ENCODE results near the gene PRKCA. TPM values are rescaled to one million over a fixed set of nuclear protein-coding genes. Genes with fewer than 3 reads are reported as not detected.
"Not testable (repeated sequence)": the region's sequence is repeated elsewhere in the genome, so short reads cannot be mapped to it uniquely, and the experiment has no call there.

Gene PRKCA
- total RNA-seq, 1 donor from 2014 or later, result 168 TPM

DNA sequence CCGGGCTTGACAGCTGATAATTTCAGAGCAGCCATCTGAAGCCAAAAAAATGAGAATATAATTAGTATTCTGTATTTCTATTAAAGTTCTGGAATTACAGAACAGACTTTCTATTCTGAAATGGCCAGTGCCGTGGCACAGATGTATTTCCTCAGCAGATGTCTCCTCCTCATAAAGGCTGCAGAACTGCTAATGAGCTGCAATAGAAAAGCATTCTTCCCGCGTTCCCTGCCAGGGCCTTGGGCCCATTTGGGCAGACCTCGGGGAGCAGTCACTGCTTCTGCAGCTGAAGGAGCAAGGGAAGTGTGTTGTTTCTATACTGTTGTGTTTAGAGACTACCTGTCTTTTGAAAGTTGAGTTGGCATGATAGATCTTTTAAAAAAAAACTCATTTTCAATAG, 379.9 kb downstream of the PRKCA start:
- ATAC-seq (no peak), DNase-seq (ENCODE audit: low spot score) (no peak)
- intact Hi-C loops (cut with DNase I), result no loop called here

DNA sequence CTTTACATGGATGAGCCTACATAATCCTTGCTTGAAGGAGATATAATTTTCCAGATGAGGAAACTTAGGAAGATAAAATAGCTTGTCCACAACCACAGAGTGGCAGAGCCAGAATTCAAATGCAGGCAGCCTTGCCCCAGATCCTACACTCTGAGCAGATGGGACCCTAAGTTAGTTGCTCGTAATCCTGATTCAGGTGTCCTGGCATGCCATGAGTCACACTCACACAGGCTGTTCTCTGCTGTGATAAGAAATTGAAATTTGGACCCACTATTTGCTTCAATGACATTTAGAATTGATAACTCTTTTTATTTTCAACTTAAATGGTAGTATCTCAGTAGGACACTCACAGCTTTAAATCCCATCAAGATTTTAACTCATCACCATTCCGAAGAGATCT, 381.8 kb downstream of the PRKCA start:
- ATAC-seq (no peak), DNase-seq (ENCODE audit: low spot score) (no peak)
- intact Hi-C loops (cut with DNase I), result no loop called here

DNA sequence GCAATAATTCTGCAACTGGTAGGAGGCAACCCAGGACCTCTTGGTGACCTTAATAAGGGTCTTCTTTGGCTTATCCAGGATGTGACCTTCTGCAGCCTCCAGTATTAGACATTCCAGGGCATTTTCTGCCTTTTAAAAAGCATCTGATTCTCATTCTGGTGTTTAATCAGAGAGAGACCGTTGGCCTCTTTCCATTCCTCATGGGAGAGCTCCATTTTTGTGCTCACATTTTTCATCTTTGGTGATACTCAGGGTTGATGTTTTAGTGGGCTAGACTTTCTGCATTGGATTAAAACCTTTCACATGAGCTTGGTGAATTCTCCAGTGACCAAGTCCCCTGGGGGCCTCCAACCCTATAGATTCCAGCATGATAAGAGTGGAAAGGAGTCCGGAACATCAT, 382.3 kb downstream of the PRKCA start:
- DNase-seq (ENCODE audit: low spot score), result no peak
- intact Hi-C loops (cut with DNase I), result no loop called here
- no peak for ATAC-seq

DNA sequence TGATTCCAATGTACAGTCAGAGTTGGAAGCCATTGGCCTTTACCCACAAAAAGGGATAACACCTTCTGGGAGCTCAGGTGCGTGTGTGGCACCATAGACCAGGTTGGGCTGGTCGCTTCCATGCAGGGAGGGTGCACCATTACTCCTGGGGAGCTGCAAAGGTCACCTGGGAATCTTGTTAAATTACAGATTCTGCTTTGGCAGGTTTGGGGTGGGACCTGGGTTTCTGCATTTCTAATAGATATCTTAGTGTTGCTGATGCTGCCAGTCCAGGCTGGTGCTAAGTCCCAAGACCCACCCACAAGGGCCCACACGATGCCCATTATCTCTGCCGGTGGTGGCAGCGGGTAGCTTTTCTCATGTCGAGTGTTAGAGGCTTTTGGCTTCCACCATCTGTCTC, 384.2 kb downstream of the PRKCA start:
- ATAC-seq (no peak), DNase-seq (ENCODE audit: low spot score) (no peak)
- intact Hi-C loops (cut with DNase I), result no loop called here

DNA sequence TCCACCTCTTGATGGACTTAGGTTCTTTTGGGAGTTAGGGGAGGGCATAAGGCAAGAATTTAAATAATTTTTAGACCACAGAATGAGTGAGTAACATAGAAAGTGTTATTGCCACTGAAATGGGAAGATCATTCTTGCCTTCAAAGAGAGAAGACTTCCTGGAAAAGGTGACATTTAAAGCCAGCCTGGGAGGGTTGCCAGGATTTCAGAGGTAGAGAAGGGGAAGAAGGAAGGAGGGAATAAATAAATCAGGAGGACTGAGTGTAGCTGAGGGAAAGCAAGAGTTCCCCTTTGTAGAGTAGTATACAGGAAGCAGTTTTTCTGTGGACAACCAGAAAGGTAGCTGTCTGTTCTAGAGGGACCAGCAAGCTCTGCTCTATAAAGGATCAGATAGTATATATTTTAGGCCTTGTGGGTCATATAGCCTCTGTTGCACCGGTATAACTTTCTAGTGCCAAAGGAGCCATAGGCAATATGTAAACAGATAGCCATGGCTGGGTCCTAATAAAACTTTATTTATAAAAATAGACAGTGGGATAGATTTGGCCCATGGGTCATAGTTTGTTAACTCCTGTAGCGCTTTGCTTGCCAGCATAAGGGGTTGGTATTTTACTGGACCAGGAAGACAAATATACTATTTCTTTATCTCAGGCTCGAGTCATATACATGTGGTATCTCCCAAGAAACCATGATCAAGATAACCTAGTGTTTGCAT, 385.3 kb downstream of the PRKCA start:
- no peak for ATAC-seq
- intact Hi-C loops (cut with DNase I), result no loop called here
- DNase-seq (ENCODE audit: low spot score), result no peak

DNA sequence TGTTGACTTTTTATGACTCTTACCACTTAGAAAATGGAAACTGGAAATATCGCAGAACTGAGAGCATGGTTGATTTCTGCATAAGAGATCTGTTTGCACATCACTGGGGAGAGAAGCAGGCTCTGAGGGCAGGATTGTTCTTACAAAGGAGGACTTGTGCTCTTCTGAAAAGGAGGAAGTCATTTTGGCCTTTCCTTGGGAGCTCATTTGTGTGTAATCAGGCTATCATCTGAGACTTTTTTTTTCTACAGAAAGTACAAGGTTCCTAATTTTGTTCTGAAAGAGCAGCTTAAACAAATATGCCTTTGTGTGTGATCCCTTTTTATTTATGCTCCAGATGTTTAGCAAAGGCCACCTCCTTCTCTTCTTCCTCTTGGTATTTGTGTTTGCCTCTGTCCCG, 386.8 kb downstream of the PRKCA start:
- DNase-seq (ENCODE audit: low spot score) (no peak), ATAC-seq (peak; percentile 83)
- intact Hi-C loops (cut with DNase I), result no loop called here

DNA sequence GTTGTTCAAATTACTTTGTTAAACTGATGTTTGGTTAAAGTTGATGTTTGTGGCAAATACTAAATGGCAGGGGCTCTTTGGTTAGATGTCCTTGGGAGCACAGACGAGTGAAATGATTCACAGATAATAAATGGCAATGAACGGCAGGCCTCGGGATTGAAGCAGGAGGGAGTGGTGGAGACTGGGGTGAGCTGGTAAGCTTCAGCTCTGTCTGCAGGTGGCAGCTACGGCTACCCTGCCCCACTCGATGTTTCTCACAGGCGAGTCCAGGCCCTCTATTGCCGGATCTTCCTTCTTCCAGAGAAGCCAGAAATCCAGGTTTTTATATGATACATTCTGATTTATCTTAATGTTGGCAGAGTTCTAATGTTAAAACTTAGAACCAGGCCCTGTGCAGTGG, 387.8 kb downstream of the PRKCA start:
- intact Hi-C loops (cut with DNase I), result no loop called here
- no peak for ATAC-seq
- no peak for DNase-seq (ENCODE audit: low spot score)

DNA sequence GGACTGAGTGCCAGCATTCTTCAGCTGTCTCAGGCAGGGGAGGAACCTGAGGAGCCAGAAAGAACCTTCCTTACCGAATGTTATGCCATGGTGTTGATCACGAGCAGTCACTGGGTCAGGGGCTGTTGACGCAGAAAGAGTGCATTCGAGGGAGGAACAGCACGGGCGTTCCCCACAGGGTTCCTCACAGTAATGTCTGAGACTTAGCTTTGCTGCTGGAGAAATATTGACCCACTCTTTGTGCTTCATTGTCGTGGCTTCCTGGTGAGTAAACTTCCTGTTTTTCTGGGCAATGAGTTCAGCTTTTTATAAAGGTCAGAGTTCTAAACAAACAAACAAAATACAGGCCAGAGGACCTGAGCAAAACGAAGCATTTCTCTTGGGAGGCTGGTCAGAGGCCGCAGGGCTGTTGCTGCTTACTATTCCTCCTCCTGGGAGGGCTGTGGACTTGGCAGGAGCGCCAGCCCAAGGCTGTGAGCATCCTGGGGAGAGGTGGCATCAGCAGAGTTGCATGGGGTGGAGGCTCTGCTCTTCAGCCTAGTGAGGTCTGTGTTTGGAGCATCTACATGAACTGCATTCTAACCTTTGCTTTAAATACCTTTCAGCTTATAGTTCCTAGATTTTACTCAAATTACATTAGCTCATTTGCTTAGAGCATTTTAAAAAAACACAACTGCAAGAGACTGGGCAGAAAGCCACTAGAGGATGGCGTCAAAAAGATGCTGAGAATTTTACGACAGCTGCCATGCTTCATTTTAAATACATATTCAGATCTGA, 389.4 kb downstream of the PRKCA start:
- DNase-seq (ENCODE audit: low spot score), result peak; percentile 71
- ATAC-seq, result peak; percentile 93
- intact Hi-C loops (cut with DNase I), result no loop called here

DNA sequence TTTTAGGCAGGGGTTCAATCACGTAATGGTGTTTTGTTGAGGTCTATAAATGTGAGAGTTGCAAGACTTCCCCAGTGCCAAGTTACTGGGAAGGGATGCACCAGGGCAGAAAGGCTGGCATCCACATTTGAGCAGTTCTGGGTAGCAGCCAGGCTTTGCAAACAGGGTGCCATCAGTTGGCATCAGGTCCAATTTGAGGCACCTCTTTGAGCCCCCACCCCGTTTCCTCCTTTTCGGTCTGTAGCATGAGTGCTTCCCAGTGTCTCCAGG, 389.9 kb downstream of the PRKCA start:
- no peak for DNase-seq (ENCODE audit: low spot score)
- intact Hi-C loops (cut with DNase I), result no loop called here

DNA sequence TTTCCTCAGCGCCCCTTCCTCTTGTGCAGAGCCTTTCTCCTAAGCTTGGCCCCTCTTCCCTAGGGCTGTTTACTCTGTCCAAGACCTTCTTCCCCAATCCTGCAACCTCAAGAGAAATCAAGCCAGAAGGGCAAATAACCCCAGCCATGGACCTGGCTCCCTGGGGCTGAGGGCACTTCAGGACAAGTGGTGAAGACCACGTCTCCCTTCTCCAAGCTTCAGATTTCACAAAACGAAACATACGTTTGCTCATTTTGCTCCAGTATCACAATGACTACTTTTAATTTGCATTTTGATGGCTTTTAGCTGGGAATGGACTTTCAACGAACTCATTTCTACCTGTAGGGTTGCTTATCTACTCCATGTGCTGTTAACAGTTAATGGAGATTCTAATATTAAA, 392.7 kb downstream of the PRKCA start:
- intact Hi-C loops (cut with DNase I), result no loop called here
- DNase-seq (ENCODE audit: low spot score) (no peak), ATAC-seq (no peak)

More for the DNA sequence above, 389.9 kb downstream of the PRKCA start:
- ATAC-seq, result no peak

DNA sequence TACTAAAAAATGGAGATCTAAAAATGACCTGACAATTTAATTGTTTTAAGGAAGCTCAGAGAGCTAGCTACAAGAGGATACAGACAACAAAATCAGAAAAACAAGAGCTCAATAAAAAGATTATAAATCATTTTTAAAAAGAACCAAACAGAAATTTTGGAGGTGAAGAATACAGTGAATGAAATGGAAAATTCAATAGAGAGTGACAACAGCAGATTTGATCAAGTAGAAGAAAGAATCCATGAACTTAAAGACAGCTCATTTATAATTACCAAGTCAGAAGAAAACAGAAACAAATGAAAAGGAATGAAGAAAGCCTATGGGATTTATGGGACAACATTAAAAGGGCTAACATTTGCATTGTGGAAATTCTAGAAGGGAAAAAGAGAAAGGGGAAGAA, 395.9 kb downstream of the PRKCA start:
- ATAC-seq (no peak), DNase-seq (ENCODE audit: low spot score) (no peak)
- intact Hi-C loops (cut with DNase I), result no loop called here

DNA sequence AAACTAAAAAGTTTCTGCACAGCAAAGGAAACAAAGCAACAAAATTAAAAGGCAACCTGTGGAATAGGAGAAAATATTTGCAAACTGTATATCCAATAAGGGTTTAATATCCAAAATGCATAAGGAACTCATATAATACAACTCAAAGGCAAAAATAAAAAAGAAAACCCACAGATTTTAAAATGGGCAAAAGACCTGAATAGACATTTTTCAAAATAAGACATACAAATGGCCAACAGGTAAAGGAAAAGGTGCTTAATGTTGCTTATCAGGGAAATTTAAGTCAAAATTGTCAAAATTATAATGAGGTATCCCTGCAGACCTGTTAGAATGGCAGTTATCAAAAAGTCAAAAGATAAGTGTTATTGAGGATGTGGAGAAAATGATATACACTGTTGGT, 399.0 kb downstream of the PRKCA start:
- DNase-seq (ENCODE audit: low spot score) (no peak), ATAC-seq (no peak)
- intact Hi-C loops (cut with DNase I), result no loop called here

DNA sequence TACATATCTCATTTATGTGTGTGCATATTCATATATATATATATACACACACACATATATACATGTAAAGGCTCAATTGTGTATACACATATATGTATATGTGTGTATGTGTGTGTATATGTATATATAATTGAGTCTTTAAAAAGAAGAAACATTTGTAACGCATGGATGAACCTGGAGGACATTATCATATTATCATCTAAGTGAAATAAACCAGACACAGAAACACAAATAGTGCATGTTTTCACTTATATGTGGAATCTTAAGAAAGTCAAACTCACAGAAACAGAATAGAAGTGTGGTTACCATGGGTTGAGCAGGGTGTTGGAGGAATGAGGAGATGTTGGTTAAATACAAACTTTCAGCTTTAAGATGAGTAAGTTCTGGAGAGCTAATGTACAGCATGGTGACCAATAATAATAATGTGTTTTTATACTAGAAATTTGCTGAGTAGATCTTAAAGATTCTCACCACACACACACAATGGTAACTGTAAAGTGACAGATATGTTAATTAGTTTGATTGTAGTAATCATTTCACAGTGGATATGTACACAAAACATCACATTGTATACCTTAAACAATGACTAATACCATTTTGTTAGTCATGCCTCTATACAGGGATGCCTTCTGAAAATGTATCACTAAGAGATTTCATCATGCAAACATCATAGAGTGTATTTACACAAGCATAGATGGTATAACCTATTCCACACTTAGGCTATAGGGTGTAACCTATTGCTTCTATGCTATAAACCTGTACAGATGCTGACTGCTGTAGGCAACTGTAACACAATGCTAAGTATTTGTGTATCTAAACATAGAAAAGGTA, 399.9 kb downstream of the PRKCA start:
- DNase-seq (ENCODE audit: low spot score) (no peak), ATAC-seq (no peak)
- intact Hi-C loops (cut with DNase I), result no loop called here

DNA sequence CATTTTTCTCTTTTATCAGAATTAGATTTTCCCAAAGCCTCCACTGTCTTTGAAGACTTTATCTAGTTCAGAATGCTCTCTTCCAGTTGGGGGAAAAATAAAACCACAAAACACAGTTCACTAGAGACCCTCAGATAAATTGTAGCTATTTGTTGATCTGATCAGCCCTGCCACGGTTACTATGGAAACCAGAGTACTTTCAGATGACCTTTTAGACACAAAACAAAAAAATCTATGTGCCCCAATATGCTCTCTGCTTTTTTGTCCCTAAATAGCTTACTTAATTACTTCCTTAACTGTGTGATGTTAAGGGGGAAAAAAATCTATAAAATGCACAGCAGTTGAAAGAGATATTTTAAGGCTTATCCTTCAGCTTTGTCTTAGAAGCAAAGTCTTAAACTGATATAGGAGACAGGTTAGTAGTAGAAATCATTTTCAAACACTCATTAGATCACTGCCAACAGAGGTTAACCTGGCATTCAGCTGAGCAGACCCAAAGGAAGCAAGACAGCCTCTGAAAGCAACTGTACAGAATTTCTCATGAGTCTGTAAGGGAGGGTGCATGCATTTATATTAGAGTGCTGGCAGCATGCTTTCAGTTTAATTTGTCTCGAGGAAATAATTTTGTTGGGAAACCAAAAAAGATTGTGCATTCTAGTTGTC, 402.6 kb downstream of the PRKCA start:
- peak; percentile 13 for ATAC-seq

DNA sequence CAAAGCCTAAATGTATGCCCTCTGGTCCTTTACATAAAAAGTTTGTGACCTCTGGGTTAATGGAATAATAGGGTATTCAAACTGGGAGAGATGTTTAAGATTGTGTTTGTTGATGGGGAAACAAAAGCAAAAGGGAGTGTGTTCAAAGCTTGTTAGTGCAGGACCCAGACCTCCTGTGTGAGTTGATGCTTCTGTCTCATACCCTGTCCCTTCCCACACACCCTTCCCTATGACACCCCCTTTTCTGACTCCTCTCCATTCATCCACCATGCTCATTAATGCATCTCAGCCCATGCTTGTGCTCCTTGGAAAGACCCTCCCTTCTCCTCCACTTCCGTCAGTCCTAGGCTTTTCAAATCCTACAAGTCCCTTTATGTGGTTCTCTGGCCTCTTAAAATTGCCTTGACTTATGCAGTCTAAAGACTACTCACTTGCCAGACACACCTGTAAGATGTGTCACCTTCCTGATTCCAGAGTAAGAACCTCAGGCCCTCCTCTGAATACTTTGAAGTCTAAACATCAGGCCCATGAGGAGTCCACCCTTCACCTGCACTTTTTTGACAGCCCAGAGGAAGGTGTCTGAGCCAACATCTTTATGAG, 404.5 kb downstream of the PRKCA start:
- ATAC-seq (no peak), DNase-seq (ENCODE audit: low spot score) (no peak)
- intact Hi-C loops (cut with DNase I), result no loop called here

More for the DNA sequence above, 402.6 kb downstream of the PRKCA start:
- DNase-seq (ENCODE audit: low spot score), result no peak
- intact Hi-C loops (cut with DNase I), result no loop called here

DNA sequence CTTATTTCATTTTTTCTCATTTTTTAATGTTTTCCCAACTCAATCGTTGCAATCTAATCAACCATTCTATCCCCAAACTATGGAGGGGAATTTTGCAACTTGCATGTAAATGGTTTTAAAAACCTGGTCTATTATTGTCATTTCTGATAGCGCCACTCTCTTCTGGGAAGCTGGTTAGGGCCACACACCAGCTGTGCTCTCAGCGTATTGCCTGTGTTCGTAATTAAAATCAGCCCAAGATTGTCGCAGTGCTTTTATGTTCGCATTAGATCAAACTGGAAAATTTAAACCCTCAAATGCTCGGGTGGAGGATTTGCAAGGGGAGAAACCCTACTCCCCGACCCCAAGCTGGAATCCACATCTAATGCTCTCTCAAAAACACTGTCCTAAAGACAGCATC, 409.0 kb downstream of the PRKCA start:
- DNase-seq (ENCODE audit: low spot score) (no peak), ATAC-seq (peak; percentile 37)
- intact Hi-C loops (cut with DNase I), result loop anchor here (10.0 kb wide), 1 partner anchor 193 kb away; no protein-coding TSS in a partner anchor

DNA sequence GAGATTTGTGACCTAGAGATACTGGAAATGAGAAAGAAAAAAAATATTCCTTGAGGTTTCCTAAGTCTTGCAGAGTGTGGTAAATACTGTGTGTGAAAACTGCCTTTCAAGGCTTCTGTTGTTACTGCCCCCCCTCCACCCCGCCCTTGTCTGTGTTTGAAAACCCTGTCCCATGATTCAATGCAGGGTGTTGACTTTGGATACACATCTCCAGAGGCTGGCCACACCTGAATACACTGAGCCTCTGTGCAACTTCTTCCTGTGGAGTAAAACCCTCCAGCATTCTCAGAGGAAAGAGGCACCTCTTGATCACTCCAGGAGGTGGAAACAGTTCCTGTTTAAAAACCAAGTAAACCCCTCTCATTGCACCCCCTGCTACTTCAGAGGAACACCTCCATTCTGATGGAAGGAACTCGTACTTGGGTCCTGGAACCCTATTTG, 409.5 kb downstream of the PRKCA start:
- ATAC-seq (peak; percentile 94), DNase-seq (ENCODE audit: low spot score) (peak; percentile 75)
- intact Hi-C loops (cut with DNase I), result loop anchor here (10.0 kb wide), 1 partner anchor 193 kb away; no protein-coding TSS in a partner anchor

DNA sequence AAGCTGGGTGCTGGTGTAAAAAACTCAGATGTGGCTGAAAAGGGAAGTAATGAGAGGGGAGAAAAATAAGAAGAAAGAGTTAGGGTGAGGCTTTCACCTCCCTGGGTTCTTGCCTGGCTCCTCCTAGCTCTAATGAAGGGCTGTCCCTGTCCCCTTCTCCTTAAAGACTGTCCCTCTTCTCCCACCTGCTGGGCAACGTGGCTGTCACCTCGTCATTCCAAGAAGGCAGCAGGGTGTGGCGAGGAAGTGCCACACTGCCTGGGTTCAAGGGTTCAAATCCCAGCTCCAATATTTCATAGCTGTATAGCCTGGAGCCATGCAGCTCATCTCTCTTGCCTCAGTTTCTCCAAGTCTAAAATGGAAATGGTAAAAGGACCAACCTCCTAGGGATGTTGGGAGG, 410.0 kb downstream of the PRKCA start:
- DNase-seq (ENCODE audit: low spot score) (no peak), ATAC-seq (no peak)
- intact Hi-C loops (cut with DNase I), result loop anchor here (10.0 kb wide), 1 partner anchor 192 kb away; no protein-coding TSS in a partner anchor

DNA sequence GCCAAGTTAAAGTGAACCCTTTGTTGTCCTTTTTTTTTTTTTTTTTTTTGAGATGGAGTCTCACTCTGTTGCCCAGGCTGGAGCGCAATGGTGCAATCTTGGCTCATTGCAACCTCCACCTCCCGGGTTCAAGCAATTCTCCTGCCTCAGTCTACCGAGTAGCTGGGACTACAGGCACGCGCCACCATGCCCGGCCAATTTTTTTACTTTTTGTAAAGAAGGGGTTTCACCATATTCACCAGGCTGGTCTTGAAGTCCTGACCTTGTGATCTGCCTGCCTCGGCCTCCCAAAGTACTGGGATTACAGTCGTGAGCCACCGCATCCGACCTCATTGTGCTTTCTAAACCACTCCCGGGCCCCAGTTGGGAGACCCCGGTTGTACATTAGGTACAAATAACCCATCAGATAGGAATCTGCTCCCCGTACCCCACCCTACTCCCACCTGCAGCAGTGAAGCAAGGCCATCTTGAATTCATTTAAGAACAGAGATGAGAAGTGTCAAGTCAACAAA, 410.7 kb downstream of the PRKCA start:
- intact Hi-C loops (cut with DNase I), result loop anchor here (10.0 kb wide), 1 partner anchor 192 kb away; no protein-coding TSS in a partner anchor
- DNase-seq (ENCODE audit: low spot score); ATAC-seq: not testable (repeated sequence)
